GM23248 (cell line): ENCODE results near the gene DCTN4.

ENCODE experiments used
- EZH2 ChIP-seq: fragments of 200-600 bp; sonication (generic); IDR thresholded peaks from 2 replicates; pipeline ENCODE4 v1.6.1; 2018; ENCODE audit warnings: antibody characterized with exemption, mild to moderate bottlenecking; ENCODE audit not compliant: insufficient read depth, poor library complexity, severe bottlenecking
- EZH2phosphoT487 ChIP-seq: fragments of 200-600 bp; sonication (generic); IDR thresholded peaks from 2 replicates; pipeline ENCODE4 v1.6.1; 2018; ENCODE audit warnings: antibody characterized with exemption, moderate library complexity, mild to moderate bottlenecking, low read depth; ENCODE audit not compliant: insufficient read depth

GRCh38 chr5:150766251-150766650 lies 7.4 kb upstream of the DCTN4 start:
- TF ChIP-seq EZH2 (no peak), EZH2phosphoT487 (no peak)
